ENCODE results near the gene NCEH1.

The NCEH1 gene

DNA sequence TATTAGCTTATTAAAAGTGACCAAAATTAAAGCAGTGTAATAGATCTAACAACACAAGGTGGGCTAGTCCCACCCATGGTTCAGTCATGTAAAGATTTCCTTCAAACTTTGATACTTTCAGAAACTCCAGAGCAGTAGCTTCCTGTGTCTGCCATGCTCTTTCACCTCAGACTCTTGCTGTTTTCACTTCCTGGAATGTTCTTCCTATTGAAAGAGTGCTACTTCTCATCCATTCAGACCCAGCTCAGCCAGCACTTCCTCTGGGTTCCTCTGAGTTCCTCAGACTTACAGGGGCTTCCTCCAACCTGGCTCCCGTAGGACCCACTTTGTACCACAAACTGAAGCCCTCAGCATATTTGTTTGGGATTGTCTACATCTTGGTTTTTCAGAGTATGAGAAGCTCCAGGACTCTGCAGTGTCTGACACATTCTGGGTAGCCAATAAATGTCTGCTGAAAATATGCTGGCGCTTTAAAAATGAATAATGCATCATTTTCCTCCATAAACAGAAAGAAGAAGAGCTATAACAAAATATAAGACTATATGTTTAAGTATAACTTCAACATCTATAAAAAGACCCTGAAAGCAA is 18.0 kb downstream of the NCEH1 start:
- TF ChIP-seq, protein P1, sequence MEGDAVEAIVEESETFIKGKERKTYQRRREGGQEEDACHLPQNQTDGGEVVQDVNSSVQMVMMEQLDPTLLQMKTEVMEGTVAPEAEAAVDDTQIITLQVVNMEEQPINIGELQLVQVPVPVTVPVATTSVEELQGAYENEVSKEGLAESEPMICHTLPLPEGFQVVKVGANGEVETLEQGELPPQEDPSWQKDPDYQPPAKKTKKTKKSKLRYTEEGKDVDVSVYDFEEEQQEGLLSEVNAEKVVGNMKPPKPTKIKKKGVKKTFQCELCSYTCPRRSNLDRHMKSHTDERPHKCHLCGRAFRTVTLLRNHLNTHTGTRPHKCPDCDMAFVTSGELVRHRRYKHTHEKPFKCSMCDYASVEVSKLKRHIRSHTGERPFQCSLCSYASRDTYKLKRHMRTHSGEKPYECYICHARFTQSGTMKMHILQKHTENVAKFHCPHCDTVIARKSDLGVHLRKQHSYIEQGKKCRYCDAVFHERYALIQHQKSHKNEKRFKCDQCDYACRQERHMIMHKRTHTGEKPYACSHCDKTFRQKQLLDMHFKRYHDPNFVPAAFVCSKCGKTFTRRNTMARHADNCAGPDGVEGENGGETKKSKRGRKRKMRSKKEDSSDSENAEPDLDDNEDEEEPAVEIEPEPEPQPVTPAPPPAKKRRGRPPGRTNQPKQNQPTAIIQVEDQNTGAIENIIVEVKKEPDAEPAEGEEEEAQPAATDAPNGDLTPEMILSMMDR (IDR thresholded peaks at IDR 0.05; ENCODE audit: low read depth, low read length, missing control alignments) = no peak
- in situ Hi-C loops (cut with HindIII; ENCODE audit: low pct_ligation_motif_present, low sequenced_read_pairs) = no loop called here
- Histone ChIP-seq H3K27ac (no peak overlapping the region), H3K4me3 (ENCODE audit: low read depth, low read length) (no peak overlapping the region), H3K27me3 (replicated peaks) (no peaks in the 10 kb centered on the region), H3K36me3 (replicated peaks) (no peaks in the 10 kb centered on the region)
- DNase-seq = no peak

DNA sequence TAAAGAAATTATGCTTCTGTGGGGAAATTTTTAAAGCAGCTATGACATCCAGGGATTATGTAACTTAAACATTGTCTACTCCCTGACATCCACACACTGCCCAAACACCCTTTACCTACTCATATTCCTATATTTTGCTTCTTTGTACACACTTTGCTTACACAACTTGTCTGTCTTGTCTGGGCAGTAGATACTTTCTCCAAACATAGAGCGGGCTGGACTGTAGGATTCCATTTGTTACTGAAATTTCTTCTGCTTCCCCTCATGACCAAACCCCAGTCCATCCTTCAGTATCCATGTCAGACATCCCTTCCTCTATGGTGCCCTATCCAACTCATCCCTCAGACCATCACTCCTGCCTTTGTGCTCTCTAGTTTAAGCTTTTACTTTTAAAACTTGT is 19.9 kb downstream of the NCEH1 start:
- TF ChIP-seq, protein P1 (IDR thresholded peaks at IDR 0.05; ENCODE audit: low read depth, low read length, missing control alignments) = no peak
- H3K27ac ChIP-seq = no peak overlapping the region
- no peaks in the 10 kb centered on the region for H3K36me3 ChIP-seq (replicated peaks)
- H3K27me3 ChIP-seq (replicated peaks) = no peaks in the 10 kb centered on the region
- DNase-seq = no peak
- in situ Hi-C loops (cut with HindIII; ENCODE audit: low pct_ligation_motif_present, low sequenced_read_pairs) = no loop called here
- no peak overlapping the region for H3K4me3 ChIP-seq (ENCODE audit: low read depth, low read length)

GRCh38 chr3:172688588-172688987 is 22.3 kb downstream of the NCEH1 start:
- TF ChIP-seq, protein P1 (IDR thresholded peaks at IDR 0.05; ENCODE audit: low read depth, low read length, missing control alignments) = no peak
- H3K36me3 ChIP-seq (replicated peaks) = no peaks in the 10 kb centered on the region

GRCh38 chr3:172687501-172687900 is 23.4 kb downstream of the NCEH1 start:
- Histone ChIP-seq H3K36me3 (replicated peaks) (no peaks in the 10 kb centered on the region), H3K27ac (no peak overlapping the region), H3K4me3 (ENCODE audit: low read depth, low read length) (no peak overlapping the region), H3K27me3 (replicated peaks) (no peaks in the 10 kb centered on the region)
- DNase-seq = no peak
- in situ Hi-C loops (cut with HindIII; ENCODE audit: low pct_ligation_motif_present, low sequenced_read_pairs) = no loop called here
- TF ChIP-seq, protein P1 (IDR thresholded peaks at IDR 0.05; ENCODE audit: low read depth, low read length, missing control alignments) = no peak

More at GRCh38 chr3:172688588-172688987, 22.3 kb downstream of the NCEH1 start:
- Histone ChIP-seq H3K27ac (no peak overlapping the region), H3K27me3 (replicated peaks) (no peaks in the 10 kb centered on the region), H3K4me3 (ENCODE audit: low read depth, low read length) (no peak overlapping the region)
- in situ Hi-C loops (cut with HindIII; ENCODE audit: low pct_ligation_motif_present, low sequenced_read_pairs) = no loop called here
- no peak for DNase-seq

- H3K27ac ChIP-seq = peak overlapping the region; percentile 70
- no peak overlapping the region for H3K4me3 ChIP-seq (ENCODE audit: low read depth, low read length)
- peak; percentile 51 for DNase-seq
- no peaks in the 10 kb centered on the region for H3K36me3 ChIP-seq (replicated peaks)
- no peaks in the 10 kb centered on the region for H3K27me3 ChIP-seq (replicated peaks)
- in situ Hi-C loops (cut with HindIII; ENCODE audit: low pct_ligation_motif_present, low sequenced_read_pairs) = no loop called here
- TF ChIP-seq, protein P1 (IDR thresholded peaks at IDR 0.05; ENCODE audit: low read depth, low read length, missing control alignments) = no peak
These were observed 25.3 kb downstream of the NCEH1 start for GRCh38 chr3:172685331-172686214.

Data from brain microvascular endothelial cell (primary cell).